Stimulated activated naive CD4-positive, alpha-beta T cell treated with Interleukin-2 at 50 U/mL for 16 hours (primary cell): ENCODE results near the gene SETD1A.

Experiments
- DNase-seq: peaks from one replicate; lab custom pipeline; 2025; lab: John Stamatoyannopoulos, UW

Gene SETD1A

GRCh38 chr16:30982548-30983288, 25.2 kb downstream of the SETD1A start:
- DNase-seq: no peak

DNA sequence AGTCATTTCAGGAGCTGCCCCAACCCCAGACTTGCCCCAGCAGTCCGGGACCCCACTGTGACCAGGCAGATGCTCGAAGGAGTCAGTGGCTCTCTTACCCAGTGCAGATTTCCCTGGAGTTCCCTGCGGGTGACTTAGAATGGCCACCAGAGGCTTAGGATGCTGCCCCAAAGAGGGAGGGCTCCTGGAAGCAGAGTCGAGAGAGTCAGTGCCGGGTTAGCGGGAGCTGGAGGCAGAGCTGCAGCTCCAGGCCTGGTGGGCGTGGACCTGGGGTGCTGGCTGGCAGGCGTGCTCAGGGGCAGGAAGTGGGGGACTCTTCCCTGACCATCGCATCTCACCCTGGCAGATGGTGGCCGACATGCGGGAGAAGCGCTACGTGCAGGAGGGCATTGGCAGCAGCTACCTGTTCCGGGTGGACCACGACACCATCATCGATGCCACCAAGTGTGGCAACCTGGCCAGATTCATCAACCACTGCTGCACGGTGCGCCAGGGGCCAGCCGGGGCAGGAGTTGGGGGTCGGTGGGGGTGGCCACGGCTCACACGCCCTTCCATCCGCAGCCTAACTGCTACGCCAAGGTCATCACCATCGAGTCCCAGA, 25.8 kb downstream of the SETD1A start:
- DNase-seq: no peak

GRCh38 chr16:30983898-30984610, 26.5 kb downstream of the SETD1A start:
- no peak for DNase-seq

DNA sequence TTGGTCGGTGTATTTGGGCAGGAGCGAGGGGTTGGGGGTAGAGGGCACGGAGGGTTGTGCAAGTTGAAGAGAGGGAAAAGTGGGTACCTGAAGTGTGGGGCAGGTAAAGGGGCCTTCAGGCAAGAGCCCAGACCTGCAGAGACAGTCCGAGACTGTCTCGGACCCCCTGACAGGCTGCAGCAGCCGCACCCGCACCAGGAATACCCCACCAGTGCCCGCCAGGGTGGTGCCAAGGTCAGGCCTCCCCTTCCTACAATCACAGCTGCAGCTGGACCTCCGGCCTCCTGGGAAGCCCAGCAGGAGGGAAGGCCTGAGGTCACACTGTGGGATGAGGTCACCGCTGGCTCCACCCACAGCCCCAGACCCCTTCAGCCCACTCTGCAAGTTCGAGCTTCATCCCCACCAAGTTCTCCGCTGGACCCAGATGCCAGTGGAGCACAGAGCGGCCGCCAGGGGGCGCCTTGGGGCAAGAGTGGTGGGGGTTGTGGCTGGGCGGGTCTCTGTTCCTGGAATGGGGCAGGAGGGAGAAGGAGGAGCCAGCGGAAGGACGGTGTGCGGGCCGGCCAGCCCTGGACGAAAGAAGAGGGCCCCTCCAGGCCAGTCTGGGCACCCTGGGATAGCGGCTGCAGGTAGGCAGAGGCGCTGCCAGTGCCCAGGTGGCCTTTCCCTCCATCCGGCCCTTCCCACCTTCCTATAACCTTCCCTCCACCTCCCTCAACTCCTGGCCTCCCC, 27.3 kb downstream of the SETD1A start, which contains the start of gene HSD3B7:
Gene HSD3B7 (plus strand): TSS at position 539 of the 732 bp plus-strand sequence. CDS start 452 bp downstream, outside the sequence.
- peak; percentile 68 for DNase-seq

GRCh38 chr16:30985401-30986128, 28.0 kb downstream of the SETD1A start:
- DNase-seq: no peak

GRCh38 chr16:30986129-30986991, 28.8 kb downstream of the SETD1A start:
- DNase-seq: no peak

- no peak for DNase-seq
Observed at GRCh38 chr16:30987581-30988190, 30.1 kb downstream of the SETD1A start.

DNA sequence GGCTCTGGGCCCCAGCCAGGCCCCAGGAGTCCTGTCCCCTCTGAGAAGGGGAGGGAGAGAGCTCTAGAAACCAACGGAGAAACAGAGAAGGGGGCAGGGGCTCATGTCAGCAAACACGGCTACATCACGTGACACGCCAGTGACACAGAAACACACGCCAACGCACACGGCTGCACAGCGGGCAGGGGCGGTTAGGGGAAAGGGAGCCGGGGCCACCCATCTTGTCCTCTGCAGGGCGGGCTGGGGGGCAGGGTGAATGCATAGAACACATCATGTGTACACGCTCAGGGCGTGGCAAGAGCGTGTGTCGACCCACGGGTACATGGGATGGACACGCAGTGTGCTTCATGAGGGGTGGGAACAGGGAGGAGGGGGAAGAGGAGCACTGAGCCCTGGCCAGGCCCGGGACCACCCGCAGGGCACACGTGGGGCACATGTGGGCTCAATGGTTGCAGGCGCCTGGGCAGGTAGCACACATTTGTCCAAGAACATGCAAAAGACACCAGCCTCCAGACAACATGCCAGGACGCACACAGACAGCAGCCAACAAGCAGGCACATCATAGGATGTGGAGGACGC, 32.0 kb downstream of the SETD1A start:
- DNase-seq: no peak

- no peak for DNase-seq
Observed at GRCh38 chr16:30990105-30990504, 32.6 kb downstream of the SETD1A start.

DNA sequence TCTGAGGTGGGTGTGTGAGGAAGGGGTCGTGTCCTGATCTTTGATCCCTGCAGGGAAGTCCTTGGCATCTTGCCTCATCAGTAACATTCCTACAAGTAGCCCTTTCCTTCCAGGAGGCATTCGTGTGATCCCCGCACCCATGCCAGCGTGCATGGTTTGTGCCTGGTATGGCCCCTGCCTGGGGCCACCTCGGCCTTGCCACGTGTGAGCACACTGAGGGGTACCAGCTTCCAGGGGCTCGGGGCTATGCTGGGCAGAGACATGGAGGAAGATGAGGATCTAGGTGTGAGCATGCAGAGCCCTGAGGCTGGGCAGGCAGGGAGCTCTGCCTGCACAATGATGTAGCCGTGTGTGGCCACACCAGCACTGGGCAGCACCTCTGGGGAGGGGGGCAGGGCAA, 33.5 kb downstream of the SETD1A start:
- DNase-seq: no peak

DNA sequence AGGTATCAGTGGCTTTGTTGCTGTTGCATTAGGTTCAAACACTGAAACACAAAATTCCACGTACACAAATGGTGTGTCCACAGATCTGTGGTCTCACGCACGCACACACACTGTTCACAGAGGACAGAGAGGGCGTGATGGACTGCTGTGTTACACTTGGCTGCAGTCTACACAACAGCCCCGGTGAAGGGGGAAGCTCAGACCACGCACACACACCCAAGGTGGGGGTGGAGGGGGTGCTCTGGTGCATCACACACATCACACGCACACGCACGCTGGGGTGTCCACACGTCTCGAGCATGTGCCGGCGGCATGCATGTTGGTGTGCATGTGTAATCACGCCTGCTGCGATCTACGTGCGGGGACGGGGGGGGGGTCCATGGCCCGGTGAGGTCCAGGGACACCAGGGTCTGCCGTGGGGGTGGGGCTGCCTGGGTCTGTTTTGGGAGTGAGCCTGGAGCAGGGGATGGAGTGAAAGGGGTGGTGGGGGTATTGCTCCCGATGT, 34.8 kb downstream of the SETD1A start:
- DNase-seq: no peak

DNA sequence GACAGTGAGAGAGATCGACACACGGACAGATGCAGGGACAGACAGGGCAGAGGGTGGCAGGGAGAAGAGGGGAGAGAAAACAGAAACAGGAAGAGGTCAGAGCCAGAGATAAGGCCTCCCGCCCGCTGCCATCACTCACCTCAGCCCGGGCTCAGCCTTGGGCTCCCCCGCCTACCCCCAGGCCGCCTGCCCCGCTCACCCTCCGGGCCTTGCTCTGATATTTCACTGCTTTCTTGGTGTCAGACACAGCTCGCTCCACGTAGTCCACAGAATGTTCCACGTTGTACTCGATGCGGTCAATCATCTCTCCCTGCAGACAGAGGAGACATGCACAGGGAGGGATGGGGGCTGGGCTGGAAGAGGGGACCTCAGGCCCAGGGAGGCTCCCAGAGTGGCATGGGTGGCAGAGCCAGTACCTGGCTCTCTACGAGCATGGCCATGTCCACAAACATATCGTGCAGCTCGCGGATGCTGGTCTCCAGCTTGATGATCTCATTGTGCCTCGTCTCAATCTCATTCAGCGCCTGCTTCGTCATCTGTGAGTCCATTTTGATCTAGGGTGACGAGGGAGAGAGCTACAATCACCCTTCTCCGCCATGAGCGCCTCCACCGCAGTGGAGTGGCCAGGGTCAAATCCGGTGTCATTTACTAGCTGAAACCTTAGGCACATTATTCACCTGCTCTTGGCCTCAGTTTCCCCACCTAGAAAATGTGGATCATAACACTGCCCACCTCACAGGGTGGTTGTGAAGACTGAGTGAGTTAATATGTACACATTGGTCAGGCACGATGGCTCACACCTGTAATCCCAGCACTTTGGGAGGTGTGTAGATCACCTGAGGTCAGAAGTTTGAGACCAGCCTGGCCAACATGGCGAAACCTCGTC, 35.6 kb downstream of the SETD1A start:
- no peak for DNase-seq

DNA sequence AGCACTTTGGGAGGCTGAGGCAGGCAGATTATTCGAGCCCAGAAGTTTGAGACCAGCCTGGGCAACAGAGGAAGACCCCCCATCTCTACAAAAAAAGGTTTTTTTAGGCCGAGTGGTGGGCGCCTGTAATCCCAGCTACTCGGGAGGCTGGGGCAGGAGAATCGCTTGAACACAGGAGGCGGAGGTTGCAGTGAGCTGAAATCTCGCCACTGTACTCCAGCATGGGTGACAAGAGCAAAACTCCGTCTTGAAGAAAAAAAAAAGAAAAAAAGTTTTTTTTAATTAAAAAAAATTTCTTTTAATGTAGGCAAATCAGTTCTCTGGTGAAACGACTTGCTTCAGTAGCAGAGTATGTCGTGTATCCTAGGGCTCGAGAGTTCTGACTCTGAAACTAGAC, 38.4 kb downstream of the SETD1A start:
- no peak for DNase-seq

- no peak for DNase-seq
Observed at GRCh38 chr16:30996324-30996984, 38.9 kb downstream of the SETD1A start.

GRCh38 chr16:30996985-30997724, 39.6 kb downstream of the SETD1A start:
- DNase-seq: peak; percentile 81

GRCh38 chr16:30997725-30998711, 40.5 kb downstream of the SETD1A start:
- DNase-seq: no peak
